Measurements from ENCODE around the gene DNAH7. TPM values are rescaled to one million over a fixed set of nuclear protein-coding genes. Genes with fewer than 3 reads are reported as not detected.

DNAH7 gene
- total RNA-seq, 1 donor from 2014 or later = not detected

DNA sequence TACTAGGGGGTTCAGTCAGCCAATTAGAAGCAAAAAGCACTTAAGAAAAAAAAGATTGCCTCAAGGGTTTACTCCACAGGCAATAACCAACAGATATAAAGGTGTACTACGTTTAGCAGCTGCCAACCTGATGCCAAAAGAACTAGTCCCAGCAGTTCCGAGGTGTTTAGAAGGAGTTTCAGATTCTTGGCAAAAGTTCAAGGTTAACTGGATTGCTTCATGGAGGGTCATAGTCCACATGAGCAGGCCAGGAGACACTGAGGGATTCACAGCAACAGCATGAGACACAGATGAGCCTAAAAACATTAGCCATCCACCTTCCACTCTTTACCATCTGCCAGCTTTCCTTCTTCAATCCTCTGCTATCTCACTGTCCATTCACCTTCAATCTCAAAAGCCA is 4.9 kb upstream of the DNAH7 start:
- intact Hi-C loops (cut with micrococcal nuclease) = no loop called here
- Mint-ChIP-seq H3K9me3 (no peaks in the 10 kb centered on the region), H3K27me3 (ENCODE audit: low read depth) (peaks cover 2% of the 10 kb centered on the region), H3K36me3 (ENCODE audit: low read depth) (no peaks in the 10 kb centered on the region), H3K27ac (no peak overlapping the region), H3K4me1 (ENCODE audit: low read depth) (peaks cover 3% of the 10 kb centered on the region), H3K4me3 (ENCODE audit: low read depth) (no peak overlapping the region)
- DNase-seq (ENCODE audit: low spot score) = no peak

DNA sequence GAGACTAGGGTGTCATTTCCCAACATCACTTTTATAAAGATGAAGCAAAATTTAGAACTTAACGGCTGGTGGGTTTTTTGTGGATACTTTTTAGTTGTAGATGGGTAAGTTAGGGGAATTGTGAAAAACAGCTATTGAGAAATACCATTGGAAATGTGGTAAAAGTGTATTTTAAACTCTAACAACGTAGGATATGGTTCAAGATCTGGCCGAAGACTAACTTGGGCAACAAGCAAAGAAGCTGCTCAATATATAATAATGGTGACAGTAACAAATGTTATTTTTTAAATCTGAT is 1.6 kb downstream of the DNAH7 start:
- intact Hi-C loops (cut with micrococcal nuclease) = loop anchor here (2.0 to 10.0 kb wide), 6 partner anchors 492 to 1602 kb away; no protein-coding TSS in a partner anchor
- Mint-ChIP-seq H3K4me3 (ENCODE audit: low read depth) (no peak overlapping the region), H3K4me1 (ENCODE audit: low read depth) (peaks cover 3% of the 10 kb centered on the region)

GRCh38 chr2:196066291-196067087 is 2.1 kb downstream of the DNAH7 start:
- no peak for DNase-seq (ENCODE audit: low spot score)
- H3K9me3 Mint-ChIP-seq = no peaks in the 10 kb centered on the region
- H3K27ac Mint-ChIP-seq = no peak overlapping the region
- peaks cover 17% of the 10 kb centered on the region for H3K27me3 Mint-ChIP-seq (ENCODE audit: low read depth)
- no peaks in the 10 kb centered on the region for H3K36me3 Mint-ChIP-seq (ENCODE audit: low read depth)
- intact Hi-C loops (cut with micrococcal nuclease) = loop anchor here (2.0 to 10.0 kb wide), 6 partner anchors 492 to 1602 kb away; no protein-coding TSS in a partner anchor
- no peak overlapping the region for H3K4me3 Mint-ChIP-seq (ENCODE audit: low read depth)
- peaks cover 3% of the 10 kb centered on the region for H3K4me1 Mint-ChIP-seq (ENCODE audit: low read depth)

More for the DNA sequence above, 1.6 kb downstream of the DNAH7 start:
- H3K9me3 Mint-ChIP-seq = no peaks in the 10 kb centered on the region
- H3K36me3 Mint-ChIP-seq (ENCODE audit: low read depth) = no peaks in the 10 kb centered on the region
- H3K27me3 Mint-ChIP-seq (ENCODE audit: low read depth) = peaks cover 17% of the 10 kb centered on the region
- no peak overlapping the region for H3K27ac Mint-ChIP-seq
- DNase-seq (ENCODE audit: low spot score) = no peak

DNA sequence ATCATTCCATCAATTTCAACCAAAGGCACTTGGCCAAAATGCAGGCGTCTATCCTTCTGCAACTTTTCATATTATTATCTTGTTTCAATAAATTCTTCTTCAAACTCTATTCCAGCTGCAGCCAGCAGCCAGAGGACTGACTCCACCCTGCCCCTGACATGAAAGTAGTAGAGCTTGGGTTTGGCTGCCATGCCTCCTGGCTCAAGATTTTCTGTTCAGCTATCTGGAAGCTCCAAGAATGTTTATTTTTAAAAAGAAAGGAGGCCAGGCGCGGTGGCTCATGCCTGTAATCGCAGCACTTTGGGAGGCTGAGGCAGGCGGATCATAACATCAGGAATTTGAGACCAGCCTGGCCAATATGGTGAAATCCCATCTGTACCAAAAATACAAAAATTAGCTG is 4.9 kb downstream of the DNAH7 start:
- Mint-ChIP-seq H3K36me3 (ENCODE audit: low read depth) (no peaks in the 10 kb centered on the region), H3K4me3 (ENCODE audit: low read depth) (no peak overlapping the region), H3K27me3 (ENCODE audit: low read depth) (peaks cover 23% of the 10 kb centered on the region), H3K4me1 (ENCODE audit: low read depth) (peaks cover 3% of the 10 kb centered on the region), H3K27ac (no peak overlapping the region), H3K9me3 (no peaks in the 10 kb centered on the region)
- intact Hi-C loops (cut with micrococcal nuclease) = loop anchor here (10.0 kb wide), 5 partner anchors 489 to 1599 kb away; no protein-coding TSS in a partner anchor
- DNase-seq (ENCODE audit: low spot score) = no peak

- H3K27ac Mint-ChIP-seq = no peak overlapping the region
- DNase-seq (ENCODE audit: low spot score) = no peak
- H3K27me3 Mint-ChIP-seq (ENCODE audit: low read depth) = peaks cover 15% of the 10 kb centered on the region
- no peaks in the 10 kb centered on the region for H3K4me1 Mint-ChIP-seq (ENCODE audit: low read depth)
- no peaks in the 10 kb centered on the region for H3K36me3 Mint-ChIP-seq (ENCODE audit: low read depth)
- H3K4me3 Mint-ChIP-seq (ENCODE audit: low read depth) = no peak overlapping the region
- intact Hi-C loops (cut with micrococcal nuclease) = no loop called here
- no peaks in the 10 kb centered on the region for H3K9me3 Mint-ChIP-seq
Observed at GRCh38 chr2:196059491-196059960, 9.1 kb downstream of the DNAH7 start.

GRCh38 chr2:196054631-196055030 is 14.0 kb downstream of the DNAH7 start:
- DNase-seq (ENCODE audit: low spot score) = no peak
- Mint-ChIP-seq H3K36me3 (ENCODE audit: low read depth) (no peaks in the 10 kb centered on the region), H3K9me3 (no peaks in the 10 kb centered on the region), H3K4me1 (ENCODE audit: low read depth) (no peaks in the 10 kb centered on the region), H3K27me3 (ENCODE audit: low read depth) (peaks cover 8% of the 10 kb centered on the region), H3K27ac (no peak overlapping the region), H3K4me3 (ENCODE audit: low read depth) (no peak overlapping the region)
- intact Hi-C loops (cut with micrococcal nuclease) = no loop called here

- no peak for DNase-seq (ENCODE audit: low spot score)
- Mint-ChIP-seq H3K36me3 (ENCODE audit: low read depth) (no peaks in the 10 kb centered on the region), H3K4me3 (ENCODE audit: low read depth) (no peak overlapping the region), H3K9me3 (no peaks in the 10 kb centered on the region), H3K4me1 (ENCODE audit: low read depth) (peaks cover 6% of the 10 kb centered on the region), H3K27me3 (ENCODE audit: low read depth) (peaks cover 12% of the 10 kb centered on the region), H3K27ac (no peak overlapping the region)
- intact Hi-C loops (cut with micrococcal nuclease) = no loop called here
Observed at GRCh38 chr2:196046123-196046917, 22.3 kb downstream of the DNAH7 start.

GRCh38 chr2:196041786-196042185 is 26.9 kb downstream of the DNAH7 start:
- Mint-ChIP-seq H3K27me3 (ENCODE audit: low read depth) (peaks cover 4% of the 10 kb centered on the region), H3K36me3 (ENCODE audit: low read depth) (no peaks in the 10 kb centered on the region), H3K9me3 (peaks cover 12% of the 10 kb centered on the region), H3K4me3 (ENCODE audit: low read depth) (no peak overlapping the region), H3K4me1 (ENCODE audit: low read depth) (peaks cover 5% of the 10 kb centered on the region), H3K27ac (no peak overlapping the region)
- intact Hi-C loops (cut with micrococcal nuclease) = no loop called here
- DNase-seq (ENCODE audit: low spot score) = no peak

DNA sequence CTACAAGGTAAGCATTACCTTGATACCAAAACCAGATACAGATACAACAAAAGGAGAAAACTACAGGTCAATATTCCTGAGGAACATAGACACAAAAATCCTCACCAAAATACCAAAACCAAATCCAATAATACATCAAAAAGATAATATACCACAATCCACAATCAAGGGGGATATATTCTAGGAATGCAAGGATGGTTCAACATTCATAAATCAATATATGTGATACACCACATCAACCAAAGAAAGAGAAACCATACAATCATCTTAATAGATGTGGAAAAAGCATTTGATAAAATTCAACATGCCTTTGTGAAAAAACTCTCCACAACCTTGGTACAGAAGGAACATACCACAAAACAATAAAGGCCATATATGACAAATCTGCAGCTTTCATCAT is 28.4 kb downstream of the DNAH7 start:
- Mint-ChIP-seq H3K4me3 (ENCODE audit: low read depth) (no peak overlapping the region), H3K9me3 (peaks cover 12% of the 10 kb centered on the region), H3K36me3 (ENCODE audit: low read depth) (no peaks in the 10 kb centered on the region)

GRCh38 chr2:196036442-196036841 is 32.2 kb downstream of the DNAH7 start:
- no peak for DNase-seq (ENCODE audit: low spot score)
- H3K4me3 Mint-ChIP-seq (ENCODE audit: low read depth) = no peak overlapping the region
- no peak overlapping the region for H3K27ac Mint-ChIP-seq
- H3K4me1 Mint-ChIP-seq (ENCODE audit: low read depth) = no peaks in the 10 kb centered on the region
- H3K9me3 Mint-ChIP-seq = peaks cover 12% of the 10 kb centered on the region
- no peaks in the 10 kb centered on the region for H3K27me3 Mint-ChIP-seq (ENCODE audit: low read depth)
- intact Hi-C loops (cut with micrococcal nuclease) = no loop called here
- H3K36me3 Mint-ChIP-seq (ENCODE audit: low read depth) = no peaks in the 10 kb centered on the region

More for the DNA sequence above, 28.4 kb downstream of the DNAH7 start:
- intact Hi-C loops (cut with micrococcal nuclease) = no loop called here
- no peak for DNase-seq (ENCODE audit: low spot score)
- Mint-ChIP-seq H3K4me1 (ENCODE audit: low read depth) (no peaks in the 10 kb centered on the region), H3K27ac (no peak overlapping the region), H3K27me3 (ENCODE audit: low read depth) (peaks cover 4% of the 10 kb centered on the region)

DNA sequence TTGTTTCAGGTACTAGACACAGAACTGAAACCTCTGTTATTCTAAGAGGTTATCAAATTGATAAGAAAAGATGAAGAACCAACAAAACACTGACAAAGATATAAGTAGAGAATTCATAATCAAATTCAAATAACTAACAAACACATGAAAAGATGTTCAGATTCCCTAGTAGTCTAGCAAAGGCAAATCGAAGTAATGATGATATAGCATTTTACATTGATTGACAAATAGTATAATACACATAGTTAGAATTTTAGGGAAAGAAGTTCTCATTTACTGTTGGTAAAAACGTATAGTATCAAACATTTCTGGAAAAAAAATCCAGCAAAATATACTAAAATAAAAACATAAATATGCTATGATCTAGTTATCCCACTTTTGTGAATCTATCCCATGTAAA is 50.6 kb downstream of the DNAH7 start:
- no peaks in the 10 kb centered on the region for H3K36me3 Mint-ChIP-seq (ENCODE audit: low read depth)
- no peak overlapping the region for H3K4me3 Mint-ChIP-seq (ENCODE audit: low read depth)
- intact Hi-C loops (cut with micrococcal nuclease) = no loop called here
- H3K9me3 Mint-ChIP-seq = no peaks in the 10 kb centered on the region
- no peaks in the 10 kb centered on the region for H3K27me3 Mint-ChIP-seq (ENCODE audit: low read depth)
- no peak overlapping the region for H3K27ac Mint-ChIP-seq
- no peaks in the 10 kb centered on the region for H3K4me1 Mint-ChIP-seq (ENCODE audit: low read depth)
- no peak for DNase-seq (ENCODE audit: low spot score)

- no peaks in the 10 kb centered on the region for H3K27me3 Mint-ChIP-seq (ENCODE audit: low read depth)
- H3K36me3 Mint-ChIP-seq (ENCODE audit: low read depth) = no peaks in the 10 kb centered on the region
- intact Hi-C loops (cut with micrococcal nuclease) = no loop called here
- no peaks in the 10 kb centered on the region for H3K4me1 Mint-ChIP-seq (ENCODE audit: low read depth)
- H3K4me3 Mint-ChIP-seq (ENCODE audit: low read depth) = no peak overlapping the region
- no peak overlapping the region for H3K27ac Mint-ChIP-seq
- DNase-seq (ENCODE audit: low spot score) = no peak
- H3K9me3 Mint-ChIP-seq = no peaks in the 10 kb centered on the region
Observed at GRCh38 chr2:196012314-196012713, 56.3 kb downstream of the DNAH7 start.

- H3K4me3 Mint-ChIP-seq (ENCODE audit: low read depth) = no peak overlapping the region
- intact Hi-C loops (cut with micrococcal nuclease) = no loop called here
Observed at GRCh38 chr2:196000551-196000950, 68.1 kb downstream of the DNAH7 start.

More at GRCh38 chr2:196000551-196000950, 68.1 kb downstream of the DNAH7 start:
- Mint-ChIP-seq H3K4me1 (ENCODE audit: low read depth) (peaks cover 1% of the 10 kb centered on the region), H3K27ac (no peak overlapping the region), H3K9me3 (peaks cover 4% of the 10 kb centered on the region), H3K36me3 (ENCODE audit: low read depth) (no peaks in the 10 kb centered on the region), H3K27me3 (ENCODE audit: low read depth) (no peaks in the 10 kb centered on the region)
- no peak for DNase-seq (ENCODE audit: low spot score)
